Erythroblast (primary cell): ENCODE measurements around the gene VEGFC.

Source experiments
- GATA1 ChIP-seq: IDR thresholded peaks from 2 replicates; pipeline ENCODE4 v1.6.1; 2011; ENCODE audit warnings: low read depth, mild to moderate bottlenecking, control low read depth, low read length, moderate library complexity
- POLR2A ChIP-seq: IDR thresholded peaks from 2 replicates; pipeline ENCODE4 v1.6.1; 2011; ENCODE audit warnings: mild to moderate bottlenecking, low read length

DNA sequence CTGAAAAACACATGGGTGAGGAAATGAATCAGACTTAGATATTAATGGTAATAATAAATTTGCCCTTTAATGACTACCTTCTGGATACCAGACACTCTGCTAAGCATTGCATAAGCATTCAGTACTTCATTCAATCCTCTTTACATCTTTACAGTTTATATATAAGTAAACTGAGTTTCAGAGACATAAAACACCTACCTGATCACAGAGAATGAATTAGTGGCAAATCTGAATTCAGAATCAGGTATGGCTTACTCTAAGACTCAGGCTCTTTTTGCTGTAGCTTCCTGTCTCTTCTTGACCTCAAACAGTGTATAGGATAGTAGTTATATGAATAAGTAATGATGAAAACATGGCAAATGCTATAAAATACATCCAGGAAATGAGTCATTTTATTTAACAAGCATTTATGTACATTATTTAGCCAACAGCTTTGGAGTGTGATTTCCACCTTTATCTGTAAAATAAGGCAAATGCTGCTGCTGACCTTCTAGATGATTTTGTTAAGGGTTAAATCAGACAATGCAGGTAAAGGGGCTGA lies 83.9 kb downstream of the VEGFC start:
- no peak for TF ChIP-seq POLR2A
- no peak for TF ChIP-seq GATA1
